D721Med (cell line): Measurements from ENCODE around the gene OVCA2.

Experiments
- DNase-seq: peaks from one replicate; pipeline ENCODE4 v3.0.0; 2011; ENCODE audit warnings: low spot score; ENCODE audit not compliant: insufficient read length
- FAIRE-seq: peaks from 2 replicates; lab custom pipeline; 2011; peaks lifted over from hg19 to GRCh38; lab: Jason Lieb, UNC
- CTCF ChIP-seq: IDR thresholded peaks from 2 replicates; pipeline ENCODE4 v1.5.1; 2012; ENCODE audit warnings: mild to moderate bottlenecking, control low read depth; ENCODE audit not compliant: insufficient read depth; ENCODE audit errors: missing control alignments

OVCA2 gene

GRCh38 chr17:2023692-2024571 lies 17.9 kb upstream of the OVCA2 start:
- TF ChIP-seq CTCF = no peak
- DNase-seq = peak; percentile 90
- FAIRE-seq = no peak

- TF ChIP-seq CTCF = no peak
- FAIRE-seq (no peak), DNase-seq (no peak)
These were observed 17.1 kb upstream of the OVCA2 start for GRCh38 chr17:2024572-2025219.

GRCh38 chr17:2025220-2025621 lies 16.6 kb upstream of the OVCA2 start, which contains the start of gene RTN4RL1:
Gene RTN4RL1, minus strand, starts transcription at chr17:2025334. Its CDS starts 469 bp downstream, at chr17:2024865.
- FAIRE-seq = no peak
- TF ChIP-seq CTCF = no peak
- DNase-seq = peak; percentile 79

GRCh38 chr17:2025622-2026309 lies 16.1 kb upstream of the OVCA2 start:
- peak; percentile 56 for TF ChIP-seq CTCF
- FAIRE-seq = no peak
- peak; percentile 79 for DNase-seq

- FAIRE-seq = no peak
- DNase-seq = no peak
- TF ChIP-seq CTCF = no peak
These were observed 14.1 kb upstream of the OVCA2 start for GRCh38 chr17:2027528-2028233.

GRCh38 chr17:2028234-2028614 lies 13.6 kb upstream of the OVCA2 start:
- no peak for FAIRE-seq
- DNase-seq = no peak
- no peak for TF ChIP-seq CTCF
